A549 treated with CpdA at 1 μM for 4 hours (cell line): ENCODE measurements around the gene BORCS5. TPM values are rescaled to one million over a fixed set of nuclear protein-coding genes. Genes with fewer than 3 reads are reported as not detected.

ENCODE experiments used
- total RNA-seq: library from RNA; stranded (reverse); fragments of 200-300 nt; extraction: Qiagen RNA extraction; gene quantifications from 5 replicates; pipeline ENCODE4 v1.2.3, GENCODE V29; 2022; ENCODE audit warnings: low read depth

Gene BORCS5
- total RNA-seq: 7.6 to 10.6 TPM (median 9.6 TPM) in 5 replicates

GRCh38 chr12:12356896-12357718, at the start of gene BORCS5:
BORCS5 (plus strand) TSS chr12:12357078; CDS start chr12:12357452, 374 bp downstream.

DNA sequence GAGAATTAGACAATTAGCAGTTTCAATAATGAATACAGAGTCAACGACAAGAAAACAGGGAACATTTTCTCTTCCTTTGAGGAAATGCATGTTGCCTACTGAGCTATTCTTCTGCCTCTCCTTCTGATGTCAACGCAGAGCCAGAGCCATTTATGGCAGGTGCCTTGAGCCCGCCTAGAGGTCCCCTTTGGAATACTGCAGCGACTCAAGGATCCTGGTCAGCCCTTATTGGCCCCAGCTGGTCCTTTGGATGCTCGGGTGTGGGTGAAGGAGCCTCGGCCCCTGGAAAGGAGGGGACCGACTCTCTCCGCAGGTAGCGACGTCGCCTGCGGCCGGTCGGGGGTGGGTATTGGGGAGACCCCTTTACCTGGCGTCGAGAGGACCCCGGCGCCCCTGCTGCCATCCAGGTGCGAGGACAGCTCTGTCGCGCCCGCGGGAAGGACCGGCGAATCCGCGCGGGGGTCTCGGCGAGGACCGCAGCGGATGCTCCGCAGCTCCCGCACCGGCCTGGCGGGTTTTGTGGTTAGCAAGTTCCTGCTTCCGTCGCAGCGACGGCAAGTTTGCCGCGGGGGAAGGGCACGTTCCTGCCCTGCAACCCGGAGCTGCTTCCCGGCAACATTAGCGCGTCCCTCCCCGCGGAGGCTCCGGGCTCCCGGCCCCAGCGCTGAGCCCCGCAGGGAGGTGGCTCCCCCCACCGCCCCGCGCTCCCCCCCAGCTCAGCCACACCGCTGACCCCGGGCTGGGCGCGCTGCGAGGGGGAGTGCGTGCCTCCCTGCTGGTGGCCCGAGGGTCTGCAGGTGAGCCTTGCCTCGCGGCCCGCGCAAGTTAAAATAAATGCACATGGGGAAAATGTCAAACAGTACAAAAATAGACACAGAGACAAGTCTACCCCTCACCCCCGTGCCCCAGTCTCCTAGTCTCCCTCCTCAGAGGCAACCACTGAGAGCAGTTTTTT, 6.9 kb upstream of the BORCS5 start, which contains the start of gene MANSC1:
Gene MANSC1, minus strand, starts transcription at position 532 of the 955 bp plus-strand sequence. CDS start 6,928 bp downstream, outside the sequence.

Other genes starting within 250 kb of the BORCS5 start
- 11.7 to 18.9 TPM (median 18.7 TPM) in 5 replicates for gene LRP6, start 90.0 kb upstream of the BORCS5 start, total RNA-seq
- 3.8 to 4.8 TPM (median 3.9 TPM) in 5 replicates for gene MANSC1, start 6.8 kb upstream of the BORCS5 start, total RNA-seq
- 10.7 to 13.7 TPM (median 11.5 TPM) in 5 replicates for gene DUSP16, start 205.8 kb downstream of the BORCS5 start, total RNA-seq